ENCODE results near the gene ARMH1. TPM values are rescaled to one million over a fixed set of nuclear protein-coding genes. Genes with fewer than 3 reads are reported as not detected.
"Not testable (repeated sequence)": the region's sequence is repeated elsewhere in the genome, so short reads cannot be mapped to it uniquely, and the experiment has no call there.

The ARMH1 gene
- total RNA-seq, 1 donor = 30.0 TPM

DNA sequence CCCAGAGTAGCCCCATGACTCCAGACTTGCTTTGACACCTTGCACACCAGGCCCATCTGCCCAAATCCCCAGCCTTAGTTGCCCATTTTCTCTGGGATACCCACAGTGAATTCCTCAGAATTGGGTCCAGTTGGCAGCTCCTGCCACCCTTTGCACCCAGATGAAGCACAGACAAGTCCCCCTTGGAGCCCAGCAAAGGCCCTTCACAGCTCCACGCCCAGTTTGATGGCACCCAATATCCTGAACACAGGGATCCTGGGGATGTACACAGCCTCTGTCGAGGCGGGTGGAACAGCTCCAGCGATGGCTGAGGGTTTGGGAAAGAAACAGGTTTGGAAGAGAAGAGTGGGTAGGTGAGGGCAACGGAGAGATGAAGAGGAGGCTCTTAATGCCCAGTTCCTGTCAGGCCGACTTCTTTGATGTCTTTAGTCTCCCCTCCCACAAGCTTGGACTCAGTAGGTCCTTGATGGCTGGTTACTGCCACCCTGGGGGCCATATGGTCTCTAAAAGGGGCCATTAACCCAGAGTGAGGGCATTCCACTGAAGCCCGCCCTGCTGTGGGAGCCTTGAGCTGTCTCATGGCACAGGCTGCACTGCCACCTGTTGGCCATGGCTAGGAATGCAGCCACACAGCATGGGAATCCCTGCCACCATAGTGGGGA, 21.9 kb upstream of the ARMH1 start:
- Histone ChIP-seq H3K27me3 (ENCODE audit: insufficient read depth, low read length) (no peaks in the 10 kb centered on the region), H3K4me3 (ENCODE audit: low read length) (no peak overlapping the region), H3K4me1 (ENCODE audit: insufficient read depth, low read length) (no peaks in the 10 kb centered on the region), H3K9me3 (ENCODE audit: low read depth, low read length) (no peaks in the 10 kb centered on the region)

DNA sequence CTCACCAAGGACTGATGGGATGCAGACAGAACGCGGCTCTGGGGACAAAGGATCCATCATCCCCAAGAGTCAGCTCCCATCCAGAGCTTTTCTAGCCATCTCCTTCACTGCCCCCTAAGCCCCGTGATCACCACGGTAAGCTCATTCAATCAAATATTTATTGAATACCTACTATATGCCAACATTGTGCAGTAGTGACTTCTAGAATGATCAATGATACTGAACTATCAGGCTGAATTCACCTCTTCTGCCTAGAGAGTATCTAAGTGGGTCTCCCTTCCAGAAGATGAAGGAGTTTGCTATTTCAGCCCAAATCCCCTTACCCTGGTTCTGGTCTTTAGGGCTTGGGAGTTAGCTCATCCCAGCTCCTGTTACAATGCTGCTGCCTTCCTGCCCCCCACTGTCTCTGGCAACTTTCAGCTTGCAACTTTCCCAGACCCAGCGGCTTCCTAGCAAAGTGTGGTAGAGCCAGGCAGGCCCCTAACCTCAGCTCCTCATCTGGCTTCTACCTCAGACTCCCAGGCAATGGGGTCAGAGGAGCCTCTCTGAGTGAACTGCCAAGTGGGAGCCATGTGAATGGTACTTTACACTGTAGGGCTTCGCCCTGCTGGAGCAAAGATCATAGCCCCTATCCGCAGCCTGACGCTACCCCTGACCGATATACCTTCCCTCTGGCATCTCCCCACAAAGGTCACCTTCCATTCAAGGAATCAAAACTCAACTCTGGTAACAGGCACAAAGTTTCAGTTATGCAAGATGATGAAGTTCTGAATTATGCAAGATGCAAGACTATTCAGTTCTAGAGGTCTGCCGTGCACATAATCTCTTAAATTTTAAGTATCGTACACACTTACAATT, 21.2 kb upstream of the ARMH1 start:
- H3K4me3 ChIP-seq (ENCODE audit: low read length) = no peak overlapping the region
- H3K4me1 ChIP-seq (ENCODE audit: insufficient read depth, low read length) = no peaks in the 10 kb centered on the region
- no peaks in the 10 kb centered on the region for H3K27me3 ChIP-seq (ENCODE audit: insufficient read depth, low read length)
- no peaks in the 10 kb centered on the region for H3K9me3 ChIP-seq (ENCODE audit: low read depth, low read length)

GRCh38 chr1:44654621-44655187, 19.8 kb upstream of the ARMH1 start:
- no peaks in the 10 kb centered on the region for H3K9me3 ChIP-seq (ENCODE audit: low read depth, low read length)
- H3K27me3 ChIP-seq (ENCODE audit: insufficient read depth, low read length) = no peaks in the 10 kb centered on the region
- H3K4me3 ChIP-seq (ENCODE audit: low read length) = no peak overlapping the region
- H3K4me1 ChIP-seq (ENCODE audit: insufficient read depth, low read length) = no peaks in the 10 kb centered on the region

DNA sequence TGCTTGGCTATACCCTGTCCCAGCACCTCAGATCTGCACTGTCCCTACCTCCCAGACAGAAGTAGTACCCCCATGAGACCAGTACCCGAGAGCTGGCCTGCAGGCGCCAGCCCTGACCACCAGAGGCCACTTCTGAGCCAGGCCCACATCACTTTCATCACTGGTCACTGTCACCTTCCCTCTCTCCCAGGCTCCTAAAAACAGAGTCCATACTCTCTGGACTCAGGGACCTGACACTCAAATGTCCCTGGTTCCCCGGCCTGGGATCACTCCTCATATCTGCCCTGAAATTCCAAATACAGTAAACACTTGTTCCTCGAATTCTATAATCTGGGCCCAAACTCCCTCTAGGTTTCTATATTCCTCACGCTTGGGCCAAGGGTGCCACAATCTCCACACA, 18.9 kb upstream of the ARMH1 start:
- H3K9me3 ChIP-seq (ENCODE audit: low read depth, low read length) = no peaks in the 10 kb centered on the region
- no peaks in the 10 kb centered on the region for H3K4me1 ChIP-seq (ENCODE audit: insufficient read depth, low read length)
- H3K27me3 ChIP-seq (ENCODE audit: insufficient read depth, low read length) = no peaks in the 10 kb centered on the region
- H3K4me3 ChIP-seq (ENCODE audit: low read length) = no peak overlapping the region

GRCh38 chr1:44659566-44659965, 14.9 kb upstream of the ARMH1 start:
- Histone ChIP-seq H3K9me3 (ENCODE audit: low read depth, low read length) (no peaks in the 10 kb centered on the region), H3K4me1 (ENCODE audit: insufficient read depth, low read length) (peaks cover 3% of the 10 kb centered on the region), H3K27me3 (ENCODE audit: insufficient read depth, low read length) (no peaks in the 10 kb centered on the region), H3K4me3 (ENCODE audit: low read length) (no peak overlapping the region)

DNA sequence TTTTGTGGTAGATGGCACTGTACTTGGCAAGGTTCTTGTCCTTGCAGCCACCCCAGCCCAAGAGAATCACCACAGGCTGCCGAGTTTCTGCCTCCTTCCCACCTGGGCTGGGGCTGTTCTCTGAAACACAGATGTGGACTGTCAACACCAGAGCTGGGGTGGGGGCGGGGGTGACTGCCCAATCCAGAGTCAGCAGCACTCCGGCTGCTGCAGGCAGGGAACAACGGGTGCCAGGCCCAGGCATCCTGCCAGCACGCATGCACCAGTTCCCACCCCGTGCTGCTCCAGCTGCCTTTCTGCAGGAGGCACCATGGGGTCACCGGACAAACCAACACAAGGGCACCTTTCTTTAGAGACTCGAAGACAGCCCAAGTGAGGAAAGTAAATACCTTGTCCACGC, 14.3 kb upstream of the ARMH1 start:
- Histone ChIP-seq H3K27me3 (ENCODE audit: insufficient read depth, low read length) (no peaks in the 10 kb centered on the region), H3K4me1 (ENCODE audit: insufficient read depth, low read length) (peaks cover 8% of the 10 kb centered on the region), H3K4me3 (ENCODE audit: low read length) (no peak overlapping the region), H3K9me3 (ENCODE audit: low read depth, low read length) (no peaks in the 10 kb centered on the region)

DNA sequence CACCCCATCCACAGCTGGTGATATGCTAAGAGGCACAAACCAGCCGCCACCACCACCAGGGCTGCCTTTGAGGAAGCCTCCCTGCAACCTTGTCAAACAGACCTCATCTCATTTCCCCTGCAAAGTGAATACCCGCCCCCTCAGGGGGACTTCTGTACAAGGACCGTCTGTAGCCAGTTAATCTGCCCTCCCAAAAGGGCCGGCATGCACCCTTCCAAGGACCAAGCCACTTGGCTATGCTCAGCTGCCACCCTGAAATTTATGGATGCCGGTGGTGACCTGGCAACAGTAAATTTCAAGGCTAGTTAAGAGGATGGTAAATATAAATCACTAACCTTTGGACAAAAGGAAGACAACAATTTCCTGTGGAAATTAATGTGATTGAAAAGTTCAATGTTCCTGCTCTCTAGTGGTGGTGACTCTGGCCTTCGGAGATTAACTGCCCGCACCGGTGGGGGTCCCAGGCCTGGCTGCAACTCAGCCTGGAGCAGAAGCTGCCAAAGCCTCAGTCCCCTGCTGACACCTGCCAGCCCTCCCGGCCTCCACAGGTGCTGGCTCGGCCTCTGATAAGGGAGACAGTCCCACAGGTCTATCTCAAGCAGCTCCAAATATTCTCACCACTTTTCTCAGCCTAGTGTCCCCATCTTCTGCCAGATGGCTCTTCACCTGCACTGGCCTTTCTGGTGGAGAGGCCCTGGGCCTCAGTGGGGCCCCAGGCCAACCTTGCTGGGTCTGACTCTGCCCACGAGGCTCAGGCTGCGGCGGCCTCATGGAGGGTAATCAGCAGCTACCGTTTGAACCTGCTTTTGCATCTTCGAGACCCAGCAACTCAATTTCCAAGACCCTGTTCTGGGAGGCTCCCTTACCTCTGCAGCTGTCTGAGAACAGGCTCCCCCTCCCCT, 12.5 kb upstream of the ARMH1 start:
- no peak overlapping the region for H3K4me3 ChIP-seq (ENCODE audit: low read length)
- no peaks in the 10 kb centered on the region for H3K9me3 ChIP-seq (ENCODE audit: low read depth, low read length)
- H3K27me3 ChIP-seq (ENCODE audit: insufficient read depth, low read length) = no peaks in the 10 kb centered on the region
- H3K4me1 ChIP-seq (ENCODE audit: insufficient read depth, low read length) = peaks cover 8% of the 10 kb centered on the region

DNA sequence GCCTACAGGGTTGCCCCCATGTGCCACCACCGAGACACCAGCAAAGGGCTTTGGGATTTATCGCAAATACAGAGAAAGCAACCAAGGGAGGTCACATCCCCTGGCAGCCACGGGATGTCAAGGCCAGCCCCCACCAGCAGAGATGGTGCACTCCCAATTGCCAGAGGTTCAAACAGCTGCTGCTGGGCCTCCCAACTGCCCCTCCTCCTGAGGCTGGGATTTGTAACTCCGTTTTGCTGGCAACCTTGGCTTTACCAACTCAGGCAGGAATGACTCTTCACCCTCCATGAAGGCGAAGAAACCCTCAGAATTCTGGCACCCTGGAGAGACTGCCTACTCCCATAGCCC, 11.9 kb upstream of the ARMH1 start:
- Histone ChIP-seq H3K4me1 (ENCODE audit: insufficient read depth, low read length) (peaks cover 8% of the 10 kb centered on the region), H3K27me3 (ENCODE audit: insufficient read depth, low read length) (no peaks in the 10 kb centered on the region), H3K9me3 (ENCODE audit: low read depth, low read length) (no peaks in the 10 kb centered on the region), H3K4me3 (ENCODE audit: low read length) (no peak overlapping the region)

GRCh38 chr1:44663417-44663816, 11.1 kb upstream of the ARMH1 start:
- Histone ChIP-seq H3K4me3 (ENCODE audit: low read length) (no peak overlapping the region), H3K27me3 (ENCODE audit: insufficient read depth, low read length) (no peaks in the 10 kb centered on the region), H3K9me3 (ENCODE audit: low read depth, low read length) (no peaks in the 10 kb centered on the region), H3K4me1 (ENCODE audit: insufficient read depth, low read length) (peaks cover 8% of the 10 kb centered on the region)

- peaks cover 8% of the 10 kb centered on the region for H3K4me1 ChIP-seq (ENCODE audit: insufficient read depth, low read length)
- H3K27me3 ChIP-seq (ENCODE audit: insufficient read depth, low read length) = no peaks in the 10 kb centered on the region
- H3K4me3 ChIP-seq (ENCODE audit: low read length) = no peak overlapping the region
- no peaks in the 10 kb centered on the region for H3K9me3 ChIP-seq (ENCODE audit: low read depth, low read length)
Observed at GRCh38 chr1:44664730-44665370, 9.7 kb upstream of the ARMH1 start.

DNA sequence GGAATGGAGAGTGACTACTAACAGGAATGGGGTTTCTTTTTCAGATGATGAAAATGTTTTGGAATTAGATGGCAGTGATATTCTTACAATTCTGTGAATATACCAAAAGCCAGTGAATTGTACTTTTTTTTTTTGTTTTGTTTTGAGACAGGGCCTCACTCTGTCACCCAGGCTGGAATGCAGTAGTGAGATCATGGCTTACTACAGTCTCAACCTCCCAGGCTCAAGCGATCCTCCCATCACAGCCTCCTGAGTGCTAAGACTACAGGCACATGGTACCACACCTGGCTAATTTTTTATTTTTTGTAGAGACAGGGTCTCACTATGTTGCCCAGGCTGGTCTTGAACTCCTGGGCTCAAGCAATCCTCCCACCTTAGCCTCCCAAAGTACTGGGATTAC, 7.8 kb upstream of the ARMH1 start:
- not testable (repeated sequence) for H3K9me3 ChIP-seq (ENCODE audit: low read depth, low read length); H3K27me3 ChIP-seq (ENCODE audit: insufficient read depth, low read length); H3K4me3 ChIP-seq (ENCODE audit: low read length)
- peaks cover 14% of the 10 kb centered on the region for H3K4me1 ChIP-seq (ENCODE audit: insufficient read depth, low read length)

DNA sequence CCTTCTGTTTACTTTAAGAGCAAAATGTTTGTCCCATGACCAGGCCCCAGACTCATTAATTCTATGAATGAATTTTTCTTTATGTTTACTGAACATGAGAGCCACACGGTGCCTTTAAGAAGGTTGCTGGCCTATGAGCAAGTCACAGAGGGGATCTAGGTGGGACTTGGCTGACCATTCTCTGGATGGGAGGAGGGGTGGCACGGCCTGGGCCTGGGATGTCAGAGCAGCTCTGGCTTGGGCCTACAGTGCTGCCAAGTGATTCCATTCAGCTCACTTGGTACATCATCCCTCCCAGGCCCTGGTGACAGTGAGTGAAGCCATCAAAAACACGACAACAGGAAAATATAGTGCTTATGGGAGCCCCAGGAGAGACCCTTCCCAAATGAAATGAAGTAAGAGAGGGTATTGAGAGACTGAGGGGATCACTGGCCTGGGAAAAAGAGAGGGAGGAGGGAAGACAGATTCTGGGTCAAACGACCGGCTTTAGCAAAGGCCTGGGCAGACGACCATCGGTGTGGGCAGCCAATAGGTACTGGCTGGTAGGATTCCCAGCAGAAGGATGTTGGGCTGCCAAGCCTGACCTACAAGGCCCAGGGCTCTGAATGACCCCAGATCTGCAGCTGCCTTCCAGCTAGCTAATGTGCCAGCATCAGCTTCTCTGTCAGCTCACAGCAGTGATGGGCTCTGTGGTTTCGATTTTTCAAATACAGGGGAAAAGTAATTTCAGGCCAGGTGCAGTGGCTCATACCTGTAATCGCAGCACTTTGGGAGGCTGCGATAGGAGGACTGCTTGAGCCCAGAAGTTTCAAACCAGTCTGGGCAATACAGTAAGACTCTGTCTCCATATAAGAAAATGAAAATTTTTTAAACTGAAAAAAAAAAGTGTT, 3.5 kb upstream of the ARMH1 start:
- no peaks in the 10 kb centered on the region for H3K27me3 ChIP-seq (ENCODE audit: insufficient read depth, low read length)
- H3K4me3 ChIP-seq (ENCODE audit: low read length) = no peak overlapping the region
- H3K4me1 ChIP-seq (ENCODE audit: insufficient read depth, low read length) = peaks cover 42% of the 10 kb centered on the region
- no peaks in the 10 kb centered on the region for H3K9me3 ChIP-seq (ENCODE audit: low read depth, low read length)

- Histone ChIP-seq H3K4me3 (ENCODE audit: low read length) (no peak overlapping the region), H3K9me3 (ENCODE audit: low read depth, low read length) (no peaks in the 10 kb centered on the region), H3K27me3 (ENCODE audit: insufficient read depth, low read length) (no peaks in the 10 kb centered on the region), H3K4me1 (ENCODE audit: insufficient read depth, low read length) (peaks cover 56% of the 10 kb centered on the region)
Observed at GRCh38 chr1:44672254-44672955, 2.1 kb upstream of the ARMH1 start.

All from mononuclear cell (primary cell).